ENCODE results near the gene WIPI1.
"Not testable (repeated sequence)": the region's sequence is repeated elsewhere in the genome, so short reads cannot be mapped to it uniquely, and the experiment has no call there.

Gene WIPI1

DNA sequence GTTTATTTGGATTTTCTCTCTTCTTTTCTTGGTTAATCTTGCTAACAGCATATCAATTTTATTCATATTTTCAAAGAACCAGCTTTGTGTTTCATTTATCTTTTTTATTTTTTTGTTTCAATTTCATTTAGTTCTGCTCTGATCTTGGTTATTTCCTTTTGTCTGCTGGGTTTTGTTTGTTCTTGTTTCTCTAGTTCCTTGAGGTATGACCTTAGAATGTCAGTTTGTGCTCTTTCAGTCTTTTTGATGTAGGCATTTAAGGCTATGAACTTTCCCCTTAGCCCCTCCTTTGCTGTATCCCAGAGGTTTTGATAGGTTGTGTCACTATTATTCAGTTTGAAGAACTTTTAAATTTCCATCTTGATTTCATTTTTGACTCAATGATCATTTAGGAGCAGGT lies 42.4 kb downstream of the WIPI1 start:
- DNase-seq: not testable (repeated sequence)

DNA sequence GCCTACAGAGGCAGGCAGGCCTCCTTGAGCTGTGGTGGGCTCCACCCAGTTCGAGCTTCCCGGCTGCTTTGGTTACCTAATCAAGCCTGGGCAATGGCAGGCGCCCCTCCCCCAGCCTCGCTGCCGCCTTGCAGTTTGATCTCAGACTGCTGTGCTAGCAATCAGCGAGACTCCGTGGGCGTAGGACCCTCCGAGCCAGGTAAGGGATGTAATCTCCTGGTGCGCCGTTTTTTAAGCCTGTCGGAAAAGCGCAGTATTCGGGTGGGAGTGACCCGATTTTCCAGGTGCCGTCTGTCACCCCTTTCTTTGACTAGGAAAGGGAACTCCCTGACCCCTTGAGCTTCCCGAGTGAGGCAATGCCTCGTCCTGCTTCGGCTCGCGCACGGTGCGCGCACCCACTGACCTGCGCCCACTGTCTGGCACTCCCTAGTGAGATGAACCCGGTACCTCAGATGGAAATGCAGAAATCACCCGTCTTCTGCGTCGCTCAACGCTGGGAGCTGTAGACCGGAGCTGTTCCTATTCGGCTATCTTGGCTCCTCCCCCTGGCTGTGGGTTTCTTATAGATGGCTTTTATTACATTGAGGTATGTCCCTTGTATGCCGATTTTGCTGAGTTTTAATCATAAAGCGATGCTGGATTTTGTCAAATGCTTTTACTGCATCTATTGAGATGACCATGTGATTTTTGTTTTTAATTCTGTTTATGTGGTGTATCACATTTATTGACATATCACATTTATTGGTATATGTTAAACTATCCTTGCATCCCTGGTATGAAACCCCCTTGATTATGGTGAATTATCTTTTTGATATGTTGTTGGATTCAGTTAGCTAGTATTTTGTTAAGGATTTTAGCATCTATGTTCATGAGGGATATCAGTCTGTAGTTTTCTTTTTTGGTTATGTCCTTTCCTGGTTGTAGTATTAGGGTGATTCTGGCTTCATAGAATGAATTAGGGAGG lies 43.4 kb downstream of the WIPI1 start:
- peak; percentile 41 for DNase-seq

DNA sequence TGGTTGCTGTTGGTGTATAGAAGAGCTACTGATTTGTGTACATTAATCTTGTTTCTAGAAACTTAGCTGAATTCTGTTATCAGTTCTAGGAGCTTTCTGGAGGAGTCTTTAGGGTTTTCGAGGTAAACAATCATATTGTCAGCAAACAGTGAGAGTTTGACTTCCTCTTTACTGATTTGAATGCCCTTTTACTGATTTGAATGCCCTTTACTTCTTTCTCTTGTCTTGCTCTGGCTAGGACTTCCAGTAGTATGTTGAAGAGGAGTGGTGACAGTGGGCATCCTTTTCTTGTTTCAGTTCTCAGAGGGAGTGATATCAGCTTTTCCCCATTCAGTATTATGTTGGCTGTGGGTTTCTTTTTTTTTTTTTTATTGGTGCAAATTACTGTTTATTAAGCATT lies 49.6 kb downstream of the WIPI1 start:
- DNase-seq: not testable (repeated sequence)

GRCh38 chr17:68403837-68404236 lies 53.5 kb downstream of the WIPI1 start:
- not testable (repeated sequence) for DNase-seq

DNA sequence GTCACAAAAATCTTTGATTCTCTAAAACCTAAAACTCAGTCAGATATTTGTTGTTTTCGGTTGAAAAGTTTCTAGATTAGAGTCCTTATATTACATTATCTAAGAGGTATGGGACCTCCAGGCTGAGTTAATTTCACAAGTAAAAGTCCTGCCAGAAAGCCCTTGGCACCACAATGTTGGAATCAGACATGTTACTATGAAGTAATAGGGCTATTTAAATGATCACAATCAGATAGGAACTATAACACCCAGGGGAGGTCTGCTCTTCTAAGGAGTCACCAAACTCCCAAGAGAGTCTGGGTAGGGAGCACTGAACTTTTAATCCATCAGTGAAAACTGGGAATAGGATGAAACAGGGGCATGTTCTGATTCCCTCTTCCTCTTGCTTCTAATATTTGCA lies 54.2 kb downstream of the WIPI1 start:
- DNase-seq: no peak

DNA sequence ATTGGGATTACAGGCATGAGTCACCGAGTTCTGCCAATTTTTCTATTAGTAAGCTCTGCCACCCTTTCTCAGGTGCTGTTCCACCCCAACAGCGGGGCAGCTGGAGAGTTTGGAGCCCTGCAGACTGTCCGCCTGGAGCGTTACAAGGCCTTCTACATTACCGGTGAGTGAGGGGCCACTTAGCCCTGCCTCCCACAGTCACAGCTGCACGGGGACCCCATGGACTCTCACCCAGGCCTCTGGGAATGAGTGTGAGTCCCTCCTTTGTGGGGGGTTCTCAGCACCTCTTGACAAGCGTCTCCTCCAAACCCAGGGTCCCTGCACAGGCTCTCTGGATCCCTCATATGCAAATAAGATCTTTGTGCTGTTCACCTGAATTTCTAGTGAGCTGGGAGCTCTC lies 56.0 kb downstream of the WIPI1 start:
- no peak for DNase-seq

DNA sequence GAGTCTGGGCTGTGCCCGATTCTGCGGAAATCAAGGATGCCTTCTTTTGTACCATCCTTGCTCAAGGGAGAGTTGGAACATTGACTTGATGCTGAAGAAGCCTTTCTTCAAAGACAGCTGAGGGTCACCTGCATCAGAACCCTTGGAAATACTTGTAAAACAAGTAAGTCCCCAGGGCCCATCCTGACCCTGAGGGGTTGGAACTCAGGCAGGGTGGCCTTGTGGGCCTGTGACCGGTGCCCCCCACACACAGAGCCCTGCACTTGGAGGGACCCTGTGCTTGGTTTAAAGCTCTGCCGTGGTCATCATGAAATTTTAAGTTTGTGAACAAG lies 56.9 kb downstream of the WIPI1 start:
- DNase-seq: no peak

DNA sequence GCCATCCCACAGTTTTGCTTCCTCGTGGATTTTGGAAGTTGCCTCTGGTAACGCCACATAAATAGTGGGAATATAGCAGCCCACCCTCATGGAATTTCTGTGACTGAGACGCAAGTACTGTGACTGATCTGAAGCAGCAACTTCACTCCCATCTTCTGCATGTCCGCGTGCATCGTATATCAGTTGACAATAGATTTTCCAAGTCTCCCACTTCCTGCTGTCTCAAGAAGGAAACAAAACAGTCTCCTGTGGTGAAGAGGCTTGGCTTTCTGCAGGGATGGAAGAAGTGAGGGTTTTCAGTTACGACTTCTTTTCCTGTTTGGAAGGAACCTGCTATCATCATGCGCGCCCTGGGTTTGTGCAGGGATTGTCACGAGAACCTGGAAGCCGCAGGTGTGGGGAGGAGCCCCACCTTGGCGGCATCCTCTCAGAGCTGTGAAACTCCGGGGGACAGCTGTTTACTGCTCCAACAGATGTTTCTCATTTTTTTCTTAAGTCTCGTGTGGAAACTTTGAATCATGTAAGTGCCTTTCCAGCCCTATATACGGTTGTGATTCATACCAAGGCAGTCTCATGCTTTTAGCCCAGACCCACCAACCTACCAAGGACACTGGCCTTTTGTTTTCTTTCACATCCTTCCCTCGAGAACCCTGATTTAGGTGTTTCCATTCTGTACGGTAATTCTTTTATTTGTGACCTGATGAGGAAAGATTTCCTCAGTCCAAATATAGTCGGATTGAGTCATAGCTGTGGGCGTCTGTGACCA lies 57.5 kb downstream of the WIPI1 start:
- DNase-seq: no peak

DNA sequence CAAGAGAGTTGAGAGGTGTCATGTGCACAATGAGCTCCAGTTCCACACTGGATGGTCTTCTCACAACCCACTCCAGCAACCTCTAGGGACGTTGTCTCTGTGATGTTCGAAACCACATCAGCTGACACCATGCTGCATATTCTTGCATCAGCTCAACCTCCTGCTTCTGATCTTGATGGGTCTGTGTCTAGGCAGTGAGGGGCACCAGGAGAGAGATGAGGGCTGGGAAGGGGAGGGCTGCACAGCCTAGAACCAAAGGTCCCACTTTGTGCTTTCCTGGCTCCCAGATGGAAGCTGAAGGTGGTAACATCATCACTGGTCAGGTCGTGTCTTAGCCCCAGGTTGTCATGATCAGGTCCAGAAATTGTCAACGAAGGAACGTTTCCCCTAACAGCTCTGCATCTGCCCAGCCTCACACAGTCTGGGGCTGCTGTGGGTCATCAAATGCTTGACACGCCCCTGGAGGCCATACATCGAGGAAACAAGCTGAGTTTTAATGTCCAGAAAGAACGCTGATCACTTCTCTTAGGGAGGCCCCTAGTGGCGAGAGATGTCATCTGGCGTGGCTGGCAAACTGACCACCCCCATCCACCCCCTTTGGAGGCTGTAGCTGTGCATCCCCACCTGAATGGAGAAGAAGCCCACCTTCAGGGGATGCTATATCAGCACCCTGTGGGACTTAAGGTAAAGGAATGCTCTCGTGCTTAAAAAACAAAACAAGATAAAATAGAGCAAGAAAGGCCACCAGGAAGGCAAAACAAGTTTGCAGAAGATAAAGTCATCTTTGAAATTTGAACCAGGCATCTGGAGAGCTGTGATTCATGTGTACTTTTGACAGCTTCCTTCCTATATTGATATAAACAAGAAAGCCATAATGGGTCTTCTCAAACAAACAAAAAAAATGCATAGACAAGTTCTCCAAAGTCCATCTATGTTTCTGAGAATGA lies 58.3 kb downstream of the WIPI1 start:
- peak; percentile 44 for DNase-seq

DNA sequence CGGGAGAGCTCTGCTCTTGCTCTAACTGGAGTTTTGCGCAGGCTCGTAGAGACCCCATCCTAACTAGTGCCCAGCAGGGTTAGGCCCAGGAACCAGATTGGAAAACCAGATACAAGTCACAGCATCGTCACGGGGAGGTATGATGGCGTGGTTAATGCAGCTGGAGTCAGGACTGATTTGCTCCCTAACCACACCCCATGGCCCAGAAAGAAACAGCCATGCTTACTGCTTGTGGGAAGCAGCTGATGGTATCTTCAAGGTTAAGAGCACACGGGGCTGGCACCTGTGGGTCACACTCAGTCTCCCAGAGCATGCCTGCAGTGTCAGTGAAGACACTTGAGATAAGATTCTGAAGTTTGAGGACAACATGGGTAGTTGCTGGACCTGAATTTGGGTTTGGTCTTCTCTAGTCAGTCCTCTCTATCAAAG lies 60.2 kb downstream of the WIPI1 start:
- DNase-seq: no peak

DNA sequence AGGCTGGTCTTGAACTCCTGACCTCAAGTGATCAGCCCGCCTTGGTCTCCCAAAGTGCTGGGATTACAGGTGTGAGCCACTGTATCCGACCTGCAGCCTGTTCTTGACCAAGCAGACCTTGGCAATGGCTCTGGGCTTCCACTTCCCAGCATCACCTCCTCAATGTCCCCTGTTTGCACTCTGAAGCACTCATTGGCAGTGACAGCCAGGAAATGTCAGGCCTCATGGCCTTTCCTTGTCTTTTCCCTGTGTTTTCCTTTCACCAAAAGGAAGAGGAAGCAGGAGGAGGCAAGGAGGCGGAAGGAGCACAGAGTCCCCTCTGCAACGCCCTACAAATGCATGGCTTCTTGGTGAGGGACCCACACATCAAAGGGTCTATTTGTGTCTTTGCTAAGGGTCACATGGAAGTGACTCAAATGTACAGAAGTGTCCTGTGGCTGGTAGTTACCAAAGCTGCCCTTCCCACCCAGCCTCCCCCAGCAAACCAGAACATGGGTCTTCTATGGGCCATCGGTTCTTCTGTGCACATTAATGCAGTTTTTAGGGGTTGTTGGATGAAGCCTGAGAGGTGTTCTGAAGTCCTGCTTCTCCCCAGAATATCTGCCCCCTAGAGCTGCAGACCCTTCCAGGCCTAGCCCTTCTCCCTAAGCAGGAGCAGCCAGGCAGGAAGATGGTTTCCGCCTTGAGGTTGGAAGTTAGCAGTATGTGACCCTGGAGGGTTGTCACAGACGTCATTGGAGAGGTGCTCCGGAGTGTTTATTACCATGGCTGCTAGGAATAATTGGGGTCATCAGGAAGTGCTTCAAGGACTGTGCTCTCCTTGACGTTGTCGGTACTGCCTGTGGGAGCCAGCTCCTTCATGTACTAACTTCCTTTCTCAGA lies 60.8 kb downstream of the WIPI1 start:
- DNase-seq: no peak

- DNase-seq: no peak
Observed at GRCh38 chr17:68394608-68395331, 62.5 kb downstream of the WIPI1 start.

DNA sequence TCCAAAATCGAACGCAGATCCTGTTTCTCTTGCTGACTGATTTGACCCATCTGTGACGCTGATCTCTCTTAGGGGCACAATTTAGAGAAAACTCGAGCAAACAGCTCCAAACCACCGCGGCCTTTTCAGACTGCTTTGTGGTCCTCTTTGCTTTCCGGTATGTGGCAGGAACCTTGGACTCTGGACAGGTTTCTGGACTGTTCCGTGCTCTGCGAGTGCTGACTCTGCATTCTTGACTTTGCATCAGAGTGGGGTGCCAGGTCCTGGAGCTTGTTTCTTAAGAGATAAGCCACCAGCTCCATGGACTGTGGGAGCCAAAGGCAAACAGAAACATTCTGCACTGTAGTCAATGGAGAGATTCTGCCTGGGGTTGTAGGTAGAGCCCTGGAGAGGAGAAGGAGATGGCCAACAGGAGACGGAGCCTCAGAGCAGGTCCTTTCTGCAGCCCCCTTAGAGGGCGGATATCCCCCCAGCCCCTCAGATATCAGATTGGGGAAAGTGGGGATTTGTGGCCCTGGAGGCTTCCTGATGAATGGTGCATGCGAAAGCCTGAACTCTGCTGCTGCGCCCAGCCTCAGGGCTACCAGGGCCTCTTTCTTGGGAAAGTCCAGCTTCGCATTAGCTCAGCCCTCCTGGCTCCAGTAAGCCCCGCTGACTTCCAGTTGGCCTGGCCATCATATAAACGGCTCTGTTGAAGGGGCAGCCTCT lies 65.6 kb downstream of the WIPI1 start:
- DNase-seq: no peak

DNA sequence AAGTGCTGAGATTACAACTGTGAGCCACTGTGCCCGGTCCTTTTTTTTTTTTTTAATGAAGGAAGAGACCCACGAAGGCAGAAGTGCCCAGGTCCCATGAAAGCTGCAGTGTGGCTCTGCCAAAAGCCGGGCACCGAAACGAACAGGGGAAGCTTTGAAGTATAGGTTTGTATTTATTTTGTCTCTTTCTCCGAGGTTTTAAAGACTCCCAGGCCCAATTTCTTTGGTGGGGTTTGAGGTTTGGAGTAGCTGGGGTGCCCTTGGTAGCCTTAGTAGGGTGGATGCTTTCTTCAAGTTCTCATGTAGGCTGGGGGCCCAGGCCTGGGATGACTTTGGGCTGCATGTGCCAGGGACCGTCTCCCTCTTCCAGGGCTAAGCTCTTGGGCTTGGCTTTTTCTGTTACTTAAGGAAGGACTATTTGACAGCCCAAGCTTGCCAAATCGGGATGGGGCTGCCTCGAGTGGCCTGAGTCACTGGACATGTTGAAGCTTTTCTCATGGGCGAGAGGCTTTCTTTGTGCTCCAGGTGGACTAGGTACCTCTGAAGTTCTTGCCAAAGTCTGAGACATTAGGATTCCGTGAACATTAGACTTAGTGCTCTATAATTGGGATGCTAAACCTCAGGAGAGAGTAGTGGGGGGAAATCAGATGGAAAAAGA lies 66.3 kb downstream of the WIPI1 start:
- no peak for DNase-seq

- DNase-seq: no peak
Observed at GRCh38 chr17:68389041-68389440, 68.3 kb downstream of the WIPI1 start.

DNA sequence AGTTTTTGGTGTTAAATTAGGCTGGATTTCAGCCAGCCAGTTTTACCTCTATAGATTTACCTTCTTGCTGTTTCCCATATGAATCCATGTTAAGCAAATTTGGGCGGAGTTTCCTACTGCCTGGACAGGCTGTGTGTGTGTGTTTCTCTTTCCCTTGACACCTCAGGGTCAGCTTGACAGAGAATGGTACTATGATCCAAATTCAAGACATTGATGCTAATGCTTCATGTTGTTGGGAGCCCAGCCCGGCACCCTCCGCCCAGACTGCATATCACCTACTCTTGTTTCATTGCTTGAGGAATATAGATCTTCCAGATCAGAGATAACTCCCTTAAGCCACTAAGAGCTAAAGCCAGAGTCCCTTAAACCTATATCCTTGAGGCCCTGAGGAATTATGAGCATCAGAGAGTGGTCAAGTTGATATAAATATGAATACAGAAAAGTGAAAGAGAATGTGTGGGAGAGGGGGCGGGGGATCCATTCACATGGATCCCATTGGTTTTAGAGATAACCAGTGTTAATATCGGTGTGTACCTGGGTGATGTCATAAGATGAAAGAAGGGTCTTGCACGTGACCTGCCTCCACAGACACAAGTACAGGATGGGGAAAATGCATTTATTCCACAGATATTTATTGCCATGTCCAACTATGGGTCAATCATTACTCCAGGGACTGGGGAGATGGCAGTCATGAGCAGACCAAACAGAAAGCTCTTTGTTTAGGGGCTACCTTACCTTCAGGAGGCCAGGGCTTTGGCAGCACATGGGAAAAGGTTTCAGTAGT lies 69.7 kb downstream of the WIPI1 start:
- no peak for DNase-seq

- no peak for DNase-seq
Observed at GRCh38 chr17:68385490-68386215, 71.6 kb downstream of the WIPI1 start.

GRCh38 chr17:68384941-68385340 lies 72.4 kb downstream of the WIPI1 start:
- DNase-seq: no peak
